DND-41 (cell line): ENCODE data around the gene FLRT1.

Source experiments
- ATAC-seq: fragments of 200-7000 bp; cut with Tn5 transposase; 3 replicates; pipeline ENCODE4 v1.9.1; 2021; ENCODE audit warnings: low read depth; ENCODE audit not compliant: insufficient read depth
- DNase-seq: peaks from one replicate; pipeline ENCODE4 v3.0.0-alpha.2; 2020
- H2AFZ ChIP-seq: 2 replicates; pipeline ENCODE4 v1.6.0; 2012; ENCODE audit warnings: low read depth, low read length
- H3K27ac ChIP-seq: 2 replicates; pipeline ENCODE4 v1.5.1; 2012; ENCODE audit warnings: low read length, inconsistent platforms
- H3K27me3 ChIP-seq: fragments of 200-600 bp; sonication (generic); 2 replicates; pipeline ENCODE4 v1.6.0; 2012; ENCODE audit warnings: low read length, mild to moderate bottlenecking, inconsistent platforms; ENCODE audit not compliant: insufficient read depth, poor library complexity
- H3K36me3 ChIP-seq: 2 replicates; pipeline ENCODE4 v1.5.1; 2012; ENCODE audit warnings: low read length, inconsistent platforms; ENCODE audit not compliant: insufficient read depth
- H3K4me1 ChIP-seq: 2 replicates; pipeline ENCODE4 v1.5.1; 2012; ENCODE audit warnings: mild to moderate bottlenecking, low read length; ENCODE audit not compliant: insufficient read depth
- H3K4me2 ChIP-seq: 2 replicates; pipeline ENCODE4 v1.6.0; 2012; ENCODE audit warnings: mild to moderate bottlenecking, moderate library complexity, low read length, inconsistent platforms; ENCODE audit not compliant: insufficient read depth
- H3K4me3 ChIP-seq, 2 experiments: fragments of 200-600 bp in 1 of 2; shearing (Covaris generic) in 1 of 2; 2 replicates each; pipeline ENCODE4 v1.5.1; 2012 to 2016; ENCODE audit warnings: inconsistent platforms in 2 of 2, low read length in 2 of 2, mild to moderate bottlenecking in 2 of 2, low read depth in 1 of 2, moderate library complexity in 1 of 2
- H3K79me2 ChIP-seq: 2 replicates; pipeline ENCODE4 v1.6.0; 2012; ENCODE audit warnings: low read length, inconsistent platforms; ENCODE audit not compliant: insufficient read depth
- H3K9ac ChIP-seq: 2 replicates; pipeline ENCODE4 v1.6.0; 2012; ENCODE audit warnings: low read depth, mild to moderate bottlenecking, inconsistent platforms, low read length, moderate library complexity
- H3K9me3 ChIP-seq: 2 replicates; pipeline ENCODE4 v1.5.1; 2012; ENCODE audit warnings: low read length, moderate library complexity, mild to moderate bottlenecking, inconsistent platforms; ENCODE audit not compliant: insufficient read depth, severe bottlenecking
- H4K20me1 ChIP-seq: 2 replicates; pipeline ENCODE4 v1.6.0; 2012; ENCODE audit warnings: low read length; ENCODE audit not compliant: insufficient read depth
- CTCF ChIP-seq: IDR thresholded peaks from 2 replicates; pipeline ENCODE4 v1.5.1; 2012; ENCODE audit warnings: borderline replicate concordance, low read length, moderate library complexity, mild to moderate bottlenecking; ENCODE audit not compliant: poor library complexity, severe bottlenecking; ENCODE audit errors: extremely low read depth
- EZH2 ChIP-seq: IDR thresholded peaks from 3 replicates; pipeline ENCODE4 v1.6.1; 2012; ENCODE audit warnings: borderline replicate concordance, low read depth, mild to moderate bottlenecking, moderate library complexity, low read length, inconsistent platforms; ENCODE audit not compliant: severe bottlenecking

FLRT1 gene

GRCh38 chr11:63993100-63993499, 42.6 kb upstream of the FLRT1 start:
- Histone ChIP-seq H3K36me3 (peaks cover 79% of the 10 kb centered on the region), H3K4me3 (no peak overlapping the region), H3K27me3 (no peaks in the 10 kb centered on the region), H3K27ac (no peak overlapping the region), H4K20me1 (peaks cover 60% of the 10 kb centered on the region), H3K79me2 (peaks cover 48% of the 10 kb centered on the region), H2AFZ (no peak overlapping the region), H3K9ac (no peak overlapping the region), H3K4me2 (no peak overlapping the region), H3K4me1 (peaks cover 6% of the 10 kb centered on the region), H3K9me3 (no peaks in the 10 kb centered on the region)
- ATAC-seq (no peak), DNase-seq (no peak)
- TF ChIP-seq EZH2 (no peak), CTCF (no peak)

- Histone ChIP-seq H3K4me1 (no peaks in the 10 kb centered on the region), H3K4me2 (no peak overlapping the region), H3K4me3 (no peak overlapping the region), H3K27ac (no peak overlapping the region), H3K9me3 (no peaks in the 10 kb centered on the region), H3K27me3 (no peaks in the 10 kb centered on the region), H3K36me3 (peaks cover 78% of the 10 kb centered on the region), H2AFZ (no peak overlapping the region), H4K20me1 (peaks cover 60% of the 10 kb centered on the region), H3K79me2 (peaks cover 39% of the 10 kb centered on the region), H3K9ac (no peak overlapping the region)
- ATAC-seq = no peak
- DNase-seq = no peak
- TF ChIP-seq EZH2 = no peak
- TF ChIP-seq CTCF = no peak
Measured at GRCh38 chr11:63993993-63994392, 41.7 kb upstream of the FLRT1 start.

GRCh38 chr11:63996512-63996911, 39.2 kb upstream of the FLRT1 start:
- Histone ChIP-seq H3K36me3 (peaks cover 74% of the 10 kb centered on the region), H3K4me3 (no peak overlapping the region), H3K79me2 (peaks cover 18% of the 10 kb centered on the region), H3K27me3 (no peaks in the 10 kb centered on the region), H3K27ac (no peak overlapping the region), H2AFZ (no peak overlapping the region), H3K4me1 (no peaks in the 10 kb centered on the region), H3K9ac (no peak overlapping the region), H3K4me2 (no peak overlapping the region), H4K20me1 (peaks cover 56% of the 10 kb centered on the region), H3K9me3 (no peaks in the 10 kb centered on the region)
- TF ChIP-seq CTCF (no peak), EZH2 (no peak)
- DNase-seq = no peak
- no peak for ATAC-seq

- Histone ChIP-seq H3K79me2 (peaks cover 15% of the 10 kb centered on the region), H3K9ac (no peak overlapping the region), H2AFZ (no peak overlapping the region), H3K4me1 (no peaks in the 10 kb centered on the region), H3K27ac (no peak overlapping the region), H3K36me3 (peaks cover 79% of the 10 kb centered on the region), H3K9me3 (no peaks in the 10 kb centered on the region), H3K27me3 (no peaks in the 10 kb centered on the region), H4K20me1 (peaks cover 61% of the 10 kb centered on the region), H3K4me2 (no peak overlapping the region), H3K4me3 (no peak overlapping the region)
- ATAC-seq (no peak), DNase-seq (no peak)
- TF ChIP-seq EZH2 (no peak), CTCF (no peak)
Measured at GRCh38 chr11:63997104-63997700, 38.5 kb upstream of the FLRT1 start.
